Measurements from ENCODE around the gene WDFY3. TPM values are rescaled to one million over a fixed set of nuclear protein-coding genes. Genes with fewer than 3 reads are reported as not detected.

Gene WDFY3
- total RNA-seq, 3 donors from 2014 or later = 119 to 156 (median 125) TPM

DNA sequence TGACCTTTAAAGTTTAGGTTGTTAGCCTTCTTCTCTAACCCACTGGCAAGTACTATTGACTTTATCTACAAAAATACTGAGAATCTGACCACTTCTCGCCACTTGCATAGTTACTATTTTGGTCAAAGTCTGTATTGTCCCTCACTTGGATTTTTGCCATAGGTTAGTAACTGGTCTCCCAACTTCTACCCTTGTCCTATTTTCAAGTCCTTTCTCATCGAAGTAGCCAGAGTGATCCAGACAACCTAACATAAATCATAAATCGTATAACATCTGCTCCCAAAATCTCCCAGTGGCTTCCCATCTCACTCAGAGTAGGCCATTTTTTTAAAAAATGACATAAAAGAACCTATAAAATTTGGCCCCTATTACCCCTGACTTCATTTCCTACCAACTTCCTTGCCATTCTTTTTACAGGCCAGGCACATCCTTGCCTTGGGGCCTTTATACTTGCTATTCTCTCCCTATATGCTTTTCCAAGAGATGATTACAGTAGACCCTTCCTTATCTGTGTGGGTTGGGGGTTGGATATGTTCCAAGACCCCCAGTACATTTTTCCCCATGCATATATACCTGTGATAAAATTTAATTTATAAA, 29.0 kb downstream of the WDFY3 start:
- Histone ChIP-seq H3K27me3 (no peaks in the 10 kb centered on the region), H3K27ac (peak overlapping the region; percentile 56 to 70), H3K9me3 (no peaks in the 10 kb centered on the region), H3K36me3 (no peaks in the 10 kb centered on the region), H3K4me1 (peaks cover 0 to 21% of the 10 kb centered on the region in 2 donors), H3K4me3 (no peak overlapping the region)
- TF ChIP-seq POLR2A (IDR thresholded peaks at IDR 0.05) (no peak), POLR2AphosphoS5 (IDR thresholded peaks at IDR 0.05) (no peak)
- TF ChIP-seq, protein P1, sequence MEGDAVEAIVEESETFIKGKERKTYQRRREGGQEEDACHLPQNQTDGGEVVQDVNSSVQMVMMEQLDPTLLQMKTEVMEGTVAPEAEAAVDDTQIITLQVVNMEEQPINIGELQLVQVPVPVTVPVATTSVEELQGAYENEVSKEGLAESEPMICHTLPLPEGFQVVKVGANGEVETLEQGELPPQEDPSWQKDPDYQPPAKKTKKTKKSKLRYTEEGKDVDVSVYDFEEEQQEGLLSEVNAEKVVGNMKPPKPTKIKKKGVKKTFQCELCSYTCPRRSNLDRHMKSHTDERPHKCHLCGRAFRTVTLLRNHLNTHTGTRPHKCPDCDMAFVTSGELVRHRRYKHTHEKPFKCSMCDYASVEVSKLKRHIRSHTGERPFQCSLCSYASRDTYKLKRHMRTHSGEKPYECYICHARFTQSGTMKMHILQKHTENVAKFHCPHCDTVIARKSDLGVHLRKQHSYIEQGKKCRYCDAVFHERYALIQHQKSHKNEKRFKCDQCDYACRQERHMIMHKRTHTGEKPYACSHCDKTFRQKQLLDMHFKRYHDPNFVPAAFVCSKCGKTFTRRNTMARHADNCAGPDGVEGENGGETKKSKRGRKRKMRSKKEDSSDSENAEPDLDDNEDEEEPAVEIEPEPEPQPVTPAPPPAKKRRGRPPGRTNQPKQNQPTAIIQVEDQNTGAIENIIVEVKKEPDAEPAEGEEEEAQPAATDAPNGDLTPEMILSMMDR (IDR thresholded peaks at IDR 0.05) = no peak
- no peak for DNase-seq (ENCODE audit: low spot score in 2 of 2)
- intact Hi-C loops (cut with DNase I; ENCODE audit: low total_unique reads) = no loop called here

DNA sequence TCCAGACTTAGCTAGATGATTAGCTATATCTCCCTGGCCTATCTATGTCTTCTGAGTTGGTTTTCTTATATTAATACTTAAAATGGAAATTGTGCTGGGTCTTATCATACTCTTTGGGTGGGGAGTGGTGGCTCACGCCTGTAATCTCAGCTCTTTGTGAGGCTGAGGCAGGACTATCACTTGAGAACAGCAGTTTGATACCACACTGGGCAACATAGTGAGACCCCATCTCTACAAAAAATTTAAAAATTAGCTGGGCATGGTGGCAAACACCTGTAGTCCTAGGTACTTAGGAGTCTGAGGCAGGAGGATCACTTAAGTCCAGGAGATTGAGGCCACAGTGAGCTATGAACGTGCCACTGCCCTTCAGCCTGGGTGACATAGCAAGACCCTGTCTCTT, 30.4 kb downstream of the WDFY3 start:
- no peak for DNase-seq (ENCODE audit: low spot score in 2 of 2)
- intact Hi-C loops (cut with DNase I; ENCODE audit: low total_unique reads) = no loop called here
- peaks cover 0 to 21% of the 10 kb centered on the region in 2 donors for H3K4me1 ChIP-seq
- no peaks in the 10 kb centered on the region for H3K9me3 ChIP-seq
- H3K4me3 ChIP-seq = no peak overlapping the region
- no peak for TF ChIP-seq POLR2A (IDR thresholded peaks at IDR 0.05)
- no peak for TF ChIP-seq POLR2AphosphoS5 (IDR thresholded peaks at IDR 0.05)
- TF ChIP-seq, protein P1 (IDR thresholded peaks at IDR 0.05) = no peak
- H3K27me3 ChIP-seq = no peaks in the 10 kb centered on the region
- no peaks in the 10 kb centered on the region for H3K36me3 ChIP-seq
- H3K27ac ChIP-seq = peak overlapping the region in 1 of 2 donors; percentile 7

DNA sequence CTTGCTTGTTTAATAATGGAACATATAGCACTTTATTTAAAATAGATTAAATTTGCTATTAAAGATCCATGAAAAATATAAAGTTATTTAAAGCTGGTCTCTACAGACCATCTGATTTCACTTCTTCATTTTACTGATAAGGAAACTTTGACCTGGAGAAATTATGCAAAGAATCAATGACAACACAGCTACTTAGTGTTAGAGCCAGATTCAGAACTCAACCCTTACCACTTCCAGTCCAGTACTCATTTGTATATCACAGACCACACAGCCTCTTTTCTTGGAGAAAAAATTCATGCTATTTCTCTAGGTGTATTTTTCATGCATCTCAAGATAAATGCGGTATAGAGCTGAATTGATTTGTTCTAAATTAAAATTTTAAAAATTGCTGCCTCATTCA, 34.0 kb downstream of the WDFY3 start:
- Histone ChIP-seq H3K27ac (no peak overlapping the region), H3K27me3 (no peaks in the 10 kb centered on the region)

DNA sequence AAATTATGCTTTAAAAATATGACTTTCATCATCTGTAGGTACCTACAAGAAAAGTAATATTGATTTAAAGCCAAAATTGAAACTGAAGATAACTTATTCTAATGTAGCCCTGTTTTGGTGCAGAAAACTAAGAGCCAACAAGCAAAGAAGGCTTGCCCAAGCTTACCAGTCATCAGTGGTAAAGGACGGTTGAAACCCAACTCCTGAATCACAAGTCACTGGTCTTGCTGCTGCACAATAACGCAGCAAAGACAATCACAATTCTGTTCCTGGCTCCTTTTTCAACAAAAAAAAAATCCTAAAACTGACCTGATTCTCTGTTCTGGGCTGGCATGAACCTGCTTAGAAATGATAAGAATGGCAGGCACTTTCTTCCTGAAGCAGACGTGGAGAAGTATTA, 34.5 kb downstream of the WDFY3 start:
- Histone ChIP-seq H3K36me3 (no peaks in the 10 kb centered on the region), H3K4me3 (no peak overlapping the region), H3K27me3 (no peaks in the 10 kb centered on the region), H3K4me1 (no peaks in the 10 kb centered on the region), H3K9me3 (no peaks in the 10 kb centered on the region), H3K27ac (no peak overlapping the region)
- DNase-seq (ENCODE audit: low spot score in 2 of 2) = no peak
- TF ChIP-seq, protein P1 (IDR thresholded peaks at IDR 0.05) = no peak
- TF ChIP-seq POLR2A (IDR thresholded peaks at IDR 0.05) (no peak), POLR2AphosphoS5 (IDR thresholded peaks at IDR 0.05) (no peak)
- intact Hi-C loops (cut with DNase I; ENCODE audit: low total_unique reads) = no loop called here

More for the DNA sequence above, 34.0 kb downstream of the WDFY3 start:
- Histone ChIP-seq H3K4me1 (peaks cover 0 to 2% of the 10 kb centered on the region in 2 donors), H3K36me3 (no peaks in the 10 kb centered on the region), H3K9me3 (no peaks in the 10 kb centered on the region), H3K4me3 (no peak overlapping the region)
- DNase-seq (ENCODE audit: low spot score in 2 of 2) = no peak
- intact Hi-C loops (cut with DNase I; ENCODE audit: low total_unique reads) = no loop called here
- TF ChIP-seq POLR2AphosphoS5 (IDR thresholded peaks at IDR 0.05) = no peak
- TF ChIP-seq, protein P1 (IDR thresholded peaks at IDR 0.05) = no peak
- no peak for TF ChIP-seq POLR2A (IDR thresholded peaks at IDR 0.05)

DNA sequence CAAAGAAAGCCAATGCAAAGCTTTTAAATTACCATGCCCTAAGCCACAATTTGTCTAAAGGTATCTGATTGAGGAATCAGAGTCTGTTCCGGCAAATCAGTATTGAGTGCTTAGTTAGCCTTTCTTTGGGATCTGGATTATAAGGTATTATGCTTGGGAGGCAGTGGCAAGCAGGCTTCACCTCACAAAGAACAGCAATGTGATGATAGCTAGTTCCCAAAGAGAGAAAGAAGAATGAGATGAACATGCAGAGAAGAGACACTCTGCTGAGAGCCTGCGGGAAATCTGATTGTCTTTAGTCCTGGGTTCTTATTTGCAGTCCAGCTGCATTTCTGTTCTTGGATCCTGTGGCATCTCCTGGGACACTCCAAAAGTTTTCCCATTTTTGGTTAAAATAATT, 35.2 kb downstream of the WDFY3 start:
- no peak overlapping the region for H3K27ac ChIP-seq
- H3K4me3 ChIP-seq = no peak overlapping the region
- H3K36me3 ChIP-seq = no peaks in the 10 kb centered on the region
- no peaks in the 10 kb centered on the region for H3K4me1 ChIP-seq
- no peaks in the 10 kb centered on the region for H3K9me3 ChIP-seq
- DNase-seq (ENCODE audit: low spot score in 2 of 2) = no peak
- no peaks in the 10 kb centered on the region for H3K27me3 ChIP-seq
- TF ChIP-seq POLR2AphosphoS5 (IDR thresholded peaks at IDR 0.05) (no peak), POLR2A (IDR thresholded peaks at IDR 0.05) (no peak)
- TF ChIP-seq, protein P1 (IDR thresholded peaks at IDR 0.05) = no peak
- intact Hi-C loops (cut with DNase I; ENCODE audit: low total_unique reads) = no loop called here
